Esophagus muscularis mucosa (tissue), 4 donors: ENCODE data around the gene SLC26A4.

Source experiments
- EP300 ChIP-seq: sonication (generic); formaldehyde crosslinking; IDR thresholded peaks from one replicate; pipeline ENCODE4 v1.6.1; 2017; ENCODE audit warnings: antibody characterized with exemption
- POLR2A ChIP-seq: fragments of 450-650 bp; IDR thresholded peaks from one replicate; pipeline ENCODE4 v1.6.1; 2017; ENCODE audit warnings: antibody characterized with exemption, moderate library complexity, mild to moderate bottlenecking, low read depth
- POLR2AphosphoS5 ChIP-seq, 2 donors: sonication (generic); formaldehyde crosslinking; IDR thresholded peaks; one replicate each; pipeline ENCODE4 v1.6.1; 2017; ENCODE audit warnings: antibody characterized with exemption in 2 of 2
- TF ChIP-seq, protein P1 (sequence below), 3 experiments: fragments of 200-600 bp in 2 of 3; fragments of 450-650 bp in 1 of 3; sonication (generic) in 2 of 3; IDR thresholded peaks; one replicate each; pipeline ENCODE4 v1.5.1; 2017 to 2019; ENCODE audit warnings: antibody characterized with exemption in 3 of 3, mild to moderate bottlenecking in 2 of 3, moderate library complexity in 1 of 3

DNA sequence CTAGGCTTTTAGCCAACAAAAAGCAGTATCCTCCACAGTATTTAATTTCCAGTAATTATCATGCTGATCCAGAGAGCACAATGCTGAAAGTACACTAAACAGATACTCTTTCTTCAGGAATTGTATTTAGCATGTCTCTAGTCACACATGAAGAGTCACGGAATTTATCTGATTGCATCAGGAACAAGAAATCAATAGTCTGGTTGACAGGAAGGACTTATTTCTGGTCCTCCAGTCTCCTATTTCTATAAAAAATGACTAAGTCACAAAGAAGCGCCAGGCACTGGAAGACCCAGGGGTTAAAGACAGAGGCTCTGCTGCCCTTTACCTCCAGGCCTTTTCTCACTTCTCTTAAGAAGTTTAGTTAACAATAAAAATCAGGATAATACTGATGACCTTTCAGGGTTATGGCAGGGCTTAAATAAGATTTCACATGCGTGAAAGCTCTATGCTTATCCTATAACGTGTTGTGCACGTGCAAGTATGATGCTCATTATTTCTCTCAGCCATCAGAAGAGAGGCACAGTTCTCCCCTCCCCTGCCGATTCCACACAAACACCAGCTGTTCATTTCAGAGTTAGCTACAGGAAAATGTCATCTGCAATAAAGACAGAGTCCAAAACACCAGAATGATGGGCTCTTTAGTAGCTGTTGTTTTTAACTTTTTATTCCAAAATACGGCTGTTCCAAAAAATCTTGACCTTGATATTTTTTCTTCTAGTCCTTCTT is 36.9 kb downstream of the SLC26A4 start:
- TF ChIP-seq, protein P1, sequence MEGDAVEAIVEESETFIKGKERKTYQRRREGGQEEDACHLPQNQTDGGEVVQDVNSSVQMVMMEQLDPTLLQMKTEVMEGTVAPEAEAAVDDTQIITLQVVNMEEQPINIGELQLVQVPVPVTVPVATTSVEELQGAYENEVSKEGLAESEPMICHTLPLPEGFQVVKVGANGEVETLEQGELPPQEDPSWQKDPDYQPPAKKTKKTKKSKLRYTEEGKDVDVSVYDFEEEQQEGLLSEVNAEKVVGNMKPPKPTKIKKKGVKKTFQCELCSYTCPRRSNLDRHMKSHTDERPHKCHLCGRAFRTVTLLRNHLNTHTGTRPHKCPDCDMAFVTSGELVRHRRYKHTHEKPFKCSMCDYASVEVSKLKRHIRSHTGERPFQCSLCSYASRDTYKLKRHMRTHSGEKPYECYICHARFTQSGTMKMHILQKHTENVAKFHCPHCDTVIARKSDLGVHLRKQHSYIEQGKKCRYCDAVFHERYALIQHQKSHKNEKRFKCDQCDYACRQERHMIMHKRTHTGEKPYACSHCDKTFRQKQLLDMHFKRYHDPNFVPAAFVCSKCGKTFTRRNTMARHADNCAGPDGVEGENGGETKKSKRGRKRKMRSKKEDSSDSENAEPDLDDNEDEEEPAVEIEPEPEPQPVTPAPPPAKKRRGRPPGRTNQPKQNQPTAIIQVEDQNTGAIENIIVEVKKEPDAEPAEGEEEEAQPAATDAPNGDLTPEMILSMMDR (IDR thresholded peaks at IDR 0.05) = no peak
- TF ChIP-seq POLR2A (no peak), EP300 (no peak), POLR2AphosphoS5 (IDR thresholded peaks at IDR 0.05) (no peak)
